ENCODE measurements around the gene PSMB11. TPM values are rescaled to one million over a fixed set of nuclear protein-coding genes. Genes with fewer than 3 reads are reported as not detected.
A peak's percentile ranks its signal among the peaks of the same experiment; 100 is the strongest.

Gene PSMB11
- total and polyA plus RNA-seq, 7 donors = 0.03 to 0.51 TPM; not detected in 5

- Histone ChIP-seq H3K4me3 (no peak overlapping the region), H3K27ac (no peak overlapping the region), H3K9me3 (no peaks in the 10 kb centered on the region), H3K27me3 (ENCODE audit: insufficient read depth in 3 of 3, low read length in 2 of 3) (no peaks in the 10 kb centered on the region), H3K4me1 (peaks cover 51% of the 10 kb centered on the region), H3K36me3 (ENCODE audit: insufficient read depth in 1 of 2, low read depth in 1 of 2) (peaks cover 26 to 79% of the 10 kb centered on the region in 2 donors)
- DNase-seq (no peak), ATAC-seq (no peak)
- WGBS, 3 donors = 92 to 95% (median 94%) methylated on average over 1 of the region's 1 CpG
- intact Hi-C loops (cut with DNase I) = no loop called here
- no peak for TF ChIP-seq CTCF (IDR thresholded peaks at IDR 0.05)
These were observed 32.9 kb downstream of the PSMB11 start for GRCh38 chr14:23074906-23075305.

DNA sequence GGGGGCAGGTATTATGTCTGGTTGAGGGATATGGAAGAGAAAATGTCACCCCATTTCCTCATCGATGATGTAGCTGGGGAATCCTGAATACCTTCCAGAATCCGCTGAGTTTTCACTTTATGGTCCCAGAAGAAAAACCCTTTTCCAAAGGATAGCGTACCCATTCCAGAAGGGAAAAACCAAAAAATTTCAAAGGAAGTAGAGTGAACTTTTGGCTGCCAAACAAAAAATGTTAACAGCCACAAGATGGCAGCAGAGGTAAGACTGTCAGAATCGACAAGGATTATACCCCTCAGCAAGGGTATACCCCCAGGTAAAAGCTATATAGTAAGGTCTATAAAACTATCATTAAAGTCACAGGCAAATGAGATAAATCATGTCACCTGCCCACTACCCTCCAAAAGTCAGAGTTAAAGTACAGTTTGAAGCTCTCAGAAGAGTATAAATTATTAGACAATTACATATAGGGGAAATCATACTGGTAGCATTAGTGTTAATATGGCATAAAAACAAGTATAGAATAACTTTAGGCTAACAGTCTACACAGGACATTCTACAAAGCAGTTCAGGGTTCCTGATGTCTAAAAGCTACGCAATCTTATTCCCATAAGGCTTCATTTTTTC, 34.9 kb downstream of the PSMB11 start:
- Histone ChIP-seq H3K9me3 (no peaks in the 10 kb centered on the region), H3K4me3 (no peak overlapping the region), H3K4me1 (peaks cover 40% of the 10 kb centered on the region), H3K27me3 (ENCODE audit: insufficient read depth in 3 of 3, low read length in 2 of 3) (no peaks in the 10 kb centered on the region), H3K36me3 (ENCODE audit: insufficient read depth in 1 of 2, low read depth in 1 of 2) (peaks cover 32 to 99% of the 10 kb centered on the region in 2 donors), H3K27ac (peak overlapping the region; percentile 72)
- no peak for DNase-seq
- TF ChIP-seq CTCF (IDR thresholded peaks at IDR 0.05) = peak; percentile 66
- ATAC-seq = peak in 1 of 4 donors; percentile 53
- intact Hi-C loops (cut with DNase I) = no loop called here
- 60 to 62% (median 62%) methylated on average over 5 of the region's 5 CpGs for WGBS, 3 donors

DNA sequence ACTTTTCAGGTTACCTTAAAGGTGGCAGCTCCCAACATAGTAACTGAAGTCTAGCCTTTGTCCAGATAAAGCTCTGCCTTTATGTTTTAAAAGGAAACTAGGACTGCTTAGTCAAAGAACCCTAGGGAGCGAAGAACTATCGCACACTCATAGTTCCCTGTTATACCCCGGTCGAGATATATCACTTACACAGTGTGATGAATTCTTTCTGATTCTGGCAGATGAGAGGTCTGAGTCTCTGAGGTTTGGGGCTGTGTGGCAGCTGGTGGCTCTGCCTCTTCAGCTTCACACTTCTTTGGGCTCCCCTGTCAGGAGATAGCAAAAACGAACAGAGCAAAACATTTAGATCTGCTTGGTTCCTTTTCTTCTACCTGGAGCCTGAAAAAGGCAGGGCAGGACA, 36.0 kb downstream of the PSMB11 start:
- intact Hi-C loops (cut with DNase I) = no loop called here
- H3K36me3 ChIP-seq (ENCODE audit: insufficient read depth in 1 of 2, low read depth in 1 of 2) = peaks cover 27 to 100% of the 10 kb centered on the region in 2 donors
- ATAC-seq (no peak), DNase-seq (no peak)
- H3K27ac ChIP-seq = peak overlapping the region; percentile 72
- H3K9me3 ChIP-seq = no peaks in the 10 kb centered on the region
- 85 to 88% (median 86%) methylated on average over 5 of the region's 5 CpGs for WGBS, 3 donors
- no peaks in the 10 kb centered on the region for H3K27me3 ChIP-seq (ENCODE audit: insufficient read depth in 3 of 3, low read length in 2 of 3)
- TF ChIP-seq CTCF (IDR thresholded peaks at IDR 0.05) = no peak
- peaks cover 30% of the 10 kb centered on the region for H3K4me1 ChIP-seq
- H3K4me3 ChIP-seq = no peak overlapping the region

DNA sequence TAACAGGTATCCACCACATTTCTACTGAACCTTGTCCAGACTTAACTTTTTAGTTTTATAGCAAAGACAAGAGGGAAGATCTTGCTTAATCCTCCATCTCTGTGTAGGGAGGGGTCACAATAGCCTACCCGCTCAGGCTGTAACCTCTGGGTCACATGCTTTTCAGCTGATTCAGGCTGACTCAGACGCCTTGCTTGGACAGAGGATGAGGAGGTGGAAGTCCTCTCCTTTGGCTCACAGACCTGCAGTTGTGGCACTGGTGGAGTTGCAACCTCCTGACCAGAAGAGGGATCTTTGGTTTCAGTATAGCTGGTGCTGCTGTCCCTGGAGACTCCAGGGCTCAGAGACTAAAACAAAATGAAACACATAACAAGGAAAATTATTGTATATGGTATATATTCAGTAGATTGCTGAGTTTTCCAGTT, 36.7 kb downstream of the PSMB11 start:
- TF ChIP-seq CTCF (IDR thresholded peaks at IDR 0.05) = no peak
- WGBS, 3 donors = 14 to 39% (median 27%) methylated on average over 2 of the region's 2 CpGs
- Histone ChIP-seq H3K27me3 (ENCODE audit: insufficient read depth in 3 of 3, low read length in 2 of 3) (no peaks in the 10 kb centered on the region), H3K4me1 (peaks cover 30% of the 10 kb centered on the region), H3K36me3 (ENCODE audit: insufficient read depth in 1 of 2, low read depth in 1 of 2) (peaks cover 27 to 100% of the 10 kb centered on the region in 2 donors), H3K4me3 (no peak overlapping the region), H3K9me3 (no peaks in the 10 kb centered on the region), H3K27ac (peak overlapping the region; percentile 78)
- ATAC-seq (peak; percentile 95 to 98 (median 98)), DNase-seq (peak; percentile 78 to 85)
- intact Hi-C loops (cut with DNase I) = no loop called here

DNA sequence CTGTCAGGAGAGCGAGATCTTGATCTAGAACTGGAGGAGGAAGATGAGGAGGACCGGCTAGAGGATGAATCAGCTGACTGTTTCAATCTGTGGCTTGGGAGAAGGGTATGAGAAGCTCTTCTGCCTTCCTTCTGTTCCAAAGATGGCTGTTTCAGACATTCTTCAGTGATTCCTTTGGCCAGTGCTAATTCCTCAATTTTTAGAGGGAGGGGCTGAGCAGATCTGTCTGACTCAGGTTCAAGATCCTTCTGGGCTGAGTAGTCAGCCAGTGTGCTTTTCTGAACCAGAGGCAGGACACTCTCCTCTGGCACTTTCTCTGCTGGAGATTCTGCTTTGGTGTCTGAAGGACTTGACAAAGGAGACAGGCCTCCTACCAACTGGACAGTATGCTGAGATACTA, 37.7 kb downstream of the PSMB11 start:
- no peak overlapping the region for H3K4me3 ChIP-seq
- DNase-seq (no peak), ATAC-seq (no peak)
- TF ChIP-seq CTCF (IDR thresholded peaks at IDR 0.05) = no peak
- H3K4me1 ChIP-seq = peaks cover 30% of the 10 kb centered on the region
- H3K36me3 ChIP-seq (ENCODE audit: insufficient read depth in 1 of 2, low read depth in 1 of 2) = peaks cover 27 to 100% of the 10 kb centered on the region in 2 donors
- H3K27me3 ChIP-seq (ENCODE audit: insufficient read depth in 3 of 3, low read length in 2 of 3) = no peaks in the 10 kb centered on the region
- no peaks in the 10 kb centered on the region for H3K9me3 ChIP-seq
- H3K27ac ChIP-seq = peak overlapping the region; percentile 78
- intact Hi-C loops (cut with DNase I) = no loop called here
- WGBS, 3 donors = 87 to 92% (median 89%) methylated on average over 2 of the region's 2 CpGs
